ENCODE results near the gene TEX19. TPM values are rescaled to one million over a fixed set of nuclear protein-coding genes. Genes with fewer than 3 reads are reported as not detected.

The TEX19 gene
- total and polyA plus RNA-seq, 11 donors, result not detected

DNA sequence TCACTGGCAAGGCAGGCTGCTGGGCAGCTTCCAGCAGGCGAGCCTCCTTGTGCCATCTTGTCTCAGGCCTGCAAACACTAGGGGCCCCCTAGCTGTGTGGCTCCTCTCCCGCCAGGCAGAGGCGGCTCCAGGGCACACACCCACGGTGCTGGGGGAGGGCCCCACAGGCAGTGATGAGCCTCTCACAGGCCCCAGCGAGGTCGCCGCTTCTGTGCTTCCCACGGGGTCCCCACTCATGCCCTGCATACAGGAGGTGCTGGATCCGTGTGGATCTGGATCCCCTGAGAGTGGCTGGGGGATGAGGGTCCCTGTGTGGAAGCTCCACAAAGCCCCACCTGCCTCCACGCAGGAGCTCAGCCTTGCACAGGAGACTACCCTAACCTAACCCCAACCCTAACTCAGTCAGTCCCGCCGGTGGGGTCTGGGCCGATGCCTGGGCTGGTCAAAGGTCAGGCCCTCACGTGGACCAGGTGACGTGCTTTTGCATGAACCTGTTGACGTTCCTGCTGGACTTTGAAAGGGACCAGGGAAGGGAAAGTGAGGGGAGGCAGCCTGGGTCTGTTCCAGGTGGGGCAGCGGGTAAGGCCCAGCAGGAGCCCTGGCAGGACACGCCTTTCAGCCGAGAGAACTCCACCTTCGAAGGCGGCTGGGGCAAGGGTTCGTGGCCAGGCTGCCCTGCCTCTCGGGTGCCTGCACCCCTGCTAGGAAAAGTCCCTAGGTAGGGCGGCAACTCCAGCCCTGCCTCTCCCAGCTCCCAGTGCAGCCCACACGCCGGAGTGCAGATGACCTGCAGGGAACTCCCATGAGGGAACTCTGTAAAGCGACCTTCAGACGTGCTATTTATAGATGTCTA, 30.7 kb upstream of the TEX19 start:
- peaks cover 0 to 39% (median 7%) of the 10 kb centered on the region in 9 donors for H3K27me3 ChIP-seq
- TF ChIP-seq, protein P1, sequence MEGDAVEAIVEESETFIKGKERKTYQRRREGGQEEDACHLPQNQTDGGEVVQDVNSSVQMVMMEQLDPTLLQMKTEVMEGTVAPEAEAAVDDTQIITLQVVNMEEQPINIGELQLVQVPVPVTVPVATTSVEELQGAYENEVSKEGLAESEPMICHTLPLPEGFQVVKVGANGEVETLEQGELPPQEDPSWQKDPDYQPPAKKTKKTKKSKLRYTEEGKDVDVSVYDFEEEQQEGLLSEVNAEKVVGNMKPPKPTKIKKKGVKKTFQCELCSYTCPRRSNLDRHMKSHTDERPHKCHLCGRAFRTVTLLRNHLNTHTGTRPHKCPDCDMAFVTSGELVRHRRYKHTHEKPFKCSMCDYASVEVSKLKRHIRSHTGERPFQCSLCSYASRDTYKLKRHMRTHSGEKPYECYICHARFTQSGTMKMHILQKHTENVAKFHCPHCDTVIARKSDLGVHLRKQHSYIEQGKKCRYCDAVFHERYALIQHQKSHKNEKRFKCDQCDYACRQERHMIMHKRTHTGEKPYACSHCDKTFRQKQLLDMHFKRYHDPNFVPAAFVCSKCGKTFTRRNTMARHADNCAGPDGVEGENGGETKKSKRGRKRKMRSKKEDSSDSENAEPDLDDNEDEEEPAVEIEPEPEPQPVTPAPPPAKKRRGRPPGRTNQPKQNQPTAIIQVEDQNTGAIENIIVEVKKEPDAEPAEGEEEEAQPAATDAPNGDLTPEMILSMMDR (IDR thresholded peaks at IDR 0.05), result no peak
- TF ChIP-seq POLR2A (IDR thresholded peaks at IDR 0.05), result no peak
- DNase-seq (no peak), ATAC-seq (no peak)
- H3K4me3 ChIP-seq, result no peak overlapping the region
- H3K9me3 ChIP-seq, result no peaks in the 10 kb centered on the region
- 79 to 86% (median 80%) methylated on average over 13 to 28 of the region's 28 CpGs for WGBS, 4 donors
- intact Hi-C loops (cut with DNase I), result loop anchor here in 3 of 10 donors (10.0 kb wide), 3 partner anchors 94 to 294 kb away; partner anchors contain the start of genes DCXR (in 1 of the 3) and RAC3 (in 1 of the 3)
- H3K27ac ChIP-seq, result no peak overlapping the region
- peaks cover 0 to 23% (median 0%) of the 10 kb centered on the region in 9 donors for H3K36me3 ChIP-seq
- H3K4me1 ChIP-seq, result peaks cover 0 to 34% (median 18%) of the 10 kb centered on the region in 12 donors

DNA sequence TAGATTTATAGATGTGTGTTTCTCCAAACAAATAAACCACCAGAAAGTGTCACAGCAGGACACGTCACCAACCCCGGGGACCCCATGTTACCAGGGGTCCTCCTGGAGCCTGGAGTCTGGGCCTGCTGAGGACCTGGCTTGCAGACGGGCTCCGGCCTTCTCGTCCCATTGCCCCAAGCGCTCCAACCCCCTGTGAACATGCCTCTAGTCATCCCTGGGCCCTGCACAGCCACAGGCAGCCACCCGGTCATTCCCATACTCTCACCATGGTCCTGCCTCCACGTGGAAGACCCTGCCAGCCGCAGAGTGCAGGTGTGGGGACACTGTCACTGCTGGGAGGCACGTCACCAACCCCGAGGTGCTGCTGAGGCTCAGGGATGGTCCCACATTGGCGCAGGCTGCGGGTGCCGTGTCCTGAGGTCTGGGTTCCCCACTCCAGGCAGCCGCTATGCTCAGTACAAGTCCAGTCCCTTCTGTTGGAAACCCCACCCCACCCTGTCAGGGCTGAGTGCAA, 30.0 kb upstream of the TEX19 start:
- 88 to 92% (median 90%) methylated on average over 9 to 15 of the region's 15 CpGs for WGBS, 4 donors
- H3K27ac ChIP-seq, result no peak overlapping the region
- no peak overlapping the region for H3K4me3 ChIP-seq
- intact Hi-C loops (cut with DNase I), result loop anchor here in 3 of 10 donors (10.0 kb wide), 3 partner anchors 94 to 294 kb away; partner anchors contain the start of genes DCXR (in 1 of the 3) and RAC3 (in 1 of the 3)
- no peak for ATAC-seq
- H3K27me3 ChIP-seq, result peaks cover 0 to 41% (median 7%) of the 10 kb centered on the region in 9 donors
- no peak for TF ChIP-seq POLR2A (IDR thresholded peaks at IDR 0.05)
- TF ChIP-seq, protein P1 (IDR thresholded peaks at IDR 0.05), result no peak
- H3K9me3 ChIP-seq, result no peaks in the 10 kb centered on the region
- H3K36me3 ChIP-seq, result peaks cover 0 to 23% (median 0%) of the 10 kb centered on the region in 9 donors
- DNase-seq, result no peak
- peaks cover 0 to 41% (median 20%) of the 10 kb centered on the region in 12 donors for H3K4me1 ChIP-seq

DNA sequence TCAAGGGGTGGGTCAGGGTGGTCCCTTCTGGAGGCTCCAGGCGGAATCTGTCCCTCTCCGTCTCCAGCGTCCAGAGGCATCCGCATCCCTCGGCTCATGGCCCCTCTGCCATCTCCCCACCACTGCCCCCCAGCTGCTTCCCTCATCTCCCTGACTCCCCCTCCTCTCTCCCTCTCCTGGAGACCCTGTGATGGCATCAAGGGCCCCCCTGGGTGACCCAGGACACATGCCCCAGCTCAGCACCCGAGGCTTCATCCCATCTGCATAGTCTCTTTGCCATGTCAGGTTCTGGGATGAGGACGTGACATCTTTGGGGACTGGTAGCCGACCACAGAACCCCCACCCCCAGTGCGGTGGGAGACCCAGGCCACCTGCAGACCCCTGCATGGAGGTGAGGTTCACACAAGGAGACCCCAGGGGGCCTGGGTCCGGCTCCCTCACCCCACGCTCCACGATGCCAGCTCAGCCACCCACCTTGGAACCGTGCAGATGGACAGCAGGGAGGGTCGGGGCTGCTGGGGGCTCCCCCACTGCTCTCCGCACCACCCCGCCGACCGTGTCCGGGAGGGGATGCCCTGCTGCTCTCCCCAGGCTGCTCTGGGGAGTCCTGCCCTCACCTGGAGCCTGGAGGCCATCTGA, 29.2 kb upstream of the TEX19 start:
- H3K4me1 ChIP-seq, result peaks cover 5 to 48% (median 28%) of the 10 kb centered on the region in 12 donors
- no peaks in the 10 kb centered on the region for H3K9me3 ChIP-seq
- TF ChIP-seq, protein P1 (IDR thresholded peaks at IDR 0.05), result no peak
- TF ChIP-seq POLR2A (IDR thresholded peaks at IDR 0.05), result no peak
- no peak overlapping the region for H3K27ac ChIP-seq
- ATAC-seq (no peak), DNase-seq (no peak)
- peaks cover 0 to 23% (median 0%) of the 10 kb centered on the region in 9 donors for H3K36me3 ChIP-seq
- intact Hi-C loops (cut with DNase I), result loop anchor here in 3 of 10 donors (10.0 kb wide), 3 partner anchors 95 to 295 kb away; partner anchors contain the start of genes DCXR (in 1 of the 3) and RAC3 (in 1 of the 3)
- WGBS, 4 donors, result 71 to 78% (median 75%) methylated on average over 16 to 19 of the region's 19 CpGs
- no peak overlapping the region for H3K4me3 ChIP-seq
- H3K27me3 ChIP-seq, result peaks cover 0 to 41% (median 7%) of the 10 kb centered on the region in 9 donors
